LNCaP clone FGC (cell line): Measurements from ENCODE around the gene PTPRG.

ENCODE experiments used
- DNase-seq: peaks from one replicate; pipeline ENCODE4 v3.0.0-alpha.2; 2011; ENCODE audit warnings: low read depth
- H3K4me3 ChIP-seq: 2 replicates; pipeline ENCODE4 v1.5.1; 2011; ENCODE audit warnings: mild to moderate bottlenecking, low read depth, low read length, control low read depth
- CTCF ChIP-seq: IDR thresholded peaks from 2 replicates; pipeline ENCODE4 v1.5.1; 2012; ENCODE audit warnings: mild to moderate bottlenecking; ENCODE audit not compliant: control insufficient read depth, insufficient read depth; ENCODE audit errors: extremely low read depth

The PTPRG gene

DNA sequence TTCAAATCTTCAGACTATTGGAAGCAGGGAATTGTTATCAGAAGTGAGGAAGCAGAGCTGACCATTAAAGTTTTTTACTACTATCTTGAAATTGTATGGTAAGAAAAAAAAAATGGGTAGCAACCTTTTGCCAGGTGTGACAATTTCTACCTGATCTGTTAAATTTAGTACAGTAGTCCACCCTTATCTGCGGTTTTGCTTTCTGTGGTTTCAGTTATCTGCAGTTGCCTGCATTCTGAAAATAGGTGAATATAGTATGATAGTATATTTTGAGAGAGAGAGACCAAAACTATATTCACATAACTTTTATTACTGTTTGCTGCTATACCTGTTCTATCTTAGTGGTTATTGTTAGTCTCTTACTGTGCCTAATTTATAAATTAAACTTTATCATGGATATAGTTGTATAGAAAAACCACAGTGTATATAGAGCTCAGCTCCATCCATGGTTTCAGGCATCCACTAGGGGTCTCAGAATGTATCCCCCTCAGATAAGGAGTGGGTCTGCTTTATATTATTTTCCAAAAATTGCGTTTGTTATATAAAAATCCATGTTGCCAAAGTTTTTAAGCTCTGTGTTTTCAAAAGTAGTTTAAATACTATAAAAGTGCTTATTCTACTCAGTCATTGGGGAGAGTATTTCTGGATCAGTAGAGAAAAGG is 69.9 kb downstream of the PTPRG start:
- no peak overlapping the region for H3K4me3 ChIP-seq
- DNase-seq = no peak
- no peak for TF ChIP-seq CTCF

DNA sequence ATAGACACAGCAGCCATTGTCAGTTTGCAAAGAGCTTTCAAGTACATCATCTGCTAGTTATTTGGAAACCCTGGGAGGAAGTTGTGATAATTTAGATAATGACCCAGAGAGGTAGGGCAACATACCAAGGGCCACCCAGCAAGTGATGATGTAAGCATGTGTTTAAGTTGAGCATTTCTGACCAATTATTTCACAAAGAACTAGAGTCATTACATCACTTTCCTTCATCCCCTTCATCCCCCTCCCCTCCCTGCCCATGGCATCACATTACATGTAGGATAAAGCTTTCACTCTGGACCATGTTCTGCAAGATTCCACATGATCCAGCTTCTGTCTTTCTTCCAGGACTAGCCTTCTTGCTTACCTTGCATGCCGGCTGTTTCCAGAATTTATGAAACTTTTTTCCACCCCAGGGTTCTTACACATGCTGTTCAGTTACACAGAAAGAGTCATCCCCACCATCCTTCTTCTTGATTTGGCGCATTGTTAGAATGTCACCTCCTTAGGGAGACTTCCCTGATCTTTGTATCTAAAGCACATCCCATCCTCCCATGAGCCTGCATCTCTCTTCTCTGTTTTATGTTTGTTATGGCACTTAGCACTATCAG is 71.3 kb downstream of the PTPRG start:
- no peak overlapping the region for H3K4me3 ChIP-seq

GRCh38 chr3:61634678-61635077 is 73.3 kb downstream of the PTPRG start:
- TF ChIP-seq CTCF = no peak
- H3K4me3 ChIP-seq = no peak overlapping the region
- peak; percentile 89 for DNase-seq

More for the DNA sequence above, 71.3 kb downstream of the PTPRG start:
- TF ChIP-seq CTCF = no peak
- DNase-seq = no peak

GRCh38 chr3:61637088-61638051 is 76.0 kb downstream of the PTPRG start:
- TF ChIP-seq CTCF = no peak
- no peak for DNase-seq
- no peak overlapping the region for H3K4me3 ChIP-seq

DNA sequence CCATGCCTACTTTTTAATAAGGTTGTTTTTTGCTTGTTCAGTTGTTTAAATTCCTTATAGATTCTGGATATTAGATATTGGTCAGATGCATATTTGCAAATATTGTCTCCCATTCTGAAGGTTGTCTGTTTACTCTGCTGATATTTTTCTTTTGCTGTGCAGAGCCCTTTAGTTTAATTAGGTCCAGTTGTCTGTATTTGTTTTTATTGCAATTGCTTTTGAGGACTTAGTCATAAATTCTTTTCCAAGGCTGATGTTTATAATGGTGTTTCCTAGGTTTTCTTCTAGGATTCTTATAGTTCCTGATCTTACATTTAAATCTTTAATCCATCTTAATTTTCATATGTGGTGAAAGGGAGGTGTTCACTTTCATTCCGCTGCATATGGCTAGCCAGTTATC is 77.4 kb downstream of the PTPRG start:
- H3K4me3 ChIP-seq = no peak overlapping the region
- TF ChIP-seq CTCF = no peak

DNA sequence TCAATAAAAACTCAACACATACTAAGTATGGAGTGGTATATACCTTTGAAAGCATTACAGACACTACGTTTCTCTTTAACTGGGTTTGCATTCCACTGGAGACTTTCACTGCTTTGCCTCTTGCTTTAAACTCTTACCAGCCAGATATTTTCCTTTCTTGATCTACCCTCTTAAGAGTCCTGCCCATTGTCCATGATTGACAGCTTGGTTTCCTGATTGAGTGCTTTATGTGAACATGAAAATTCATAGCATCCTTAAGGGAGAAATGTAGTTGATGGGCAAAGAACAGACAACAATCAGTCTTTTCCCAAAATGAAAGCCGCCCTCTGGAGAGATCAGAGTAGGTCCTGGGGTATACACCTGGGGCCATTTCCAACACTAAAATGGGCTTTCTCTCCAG is 78.6 kb downstream of the PTPRG start:
- no peak for TF ChIP-seq CTCF
- H3K4me3 ChIP-seq = no peak overlapping the region
- DNase-seq = no peak

More for the DNA sequence above, 77.4 kb downstream of the PTPRG start:
- DNase-seq = no peak
